Activated T-cell treated with anti-CD3 and anti-CD28 coated beads for 4 hours (primary cell): ENCODE data around the gene FRMD4B.

Source experiments
- DNase-seq: peaks from one replicate; pipeline ENCODE4 v3.0.0-alpha.2; 2020

FRMD4B gene

GRCh38 chr3:69321301-69322157 lies 64.4 kb downstream of the FRMD4B start:
- DNase-seq: no peak

DNA sequence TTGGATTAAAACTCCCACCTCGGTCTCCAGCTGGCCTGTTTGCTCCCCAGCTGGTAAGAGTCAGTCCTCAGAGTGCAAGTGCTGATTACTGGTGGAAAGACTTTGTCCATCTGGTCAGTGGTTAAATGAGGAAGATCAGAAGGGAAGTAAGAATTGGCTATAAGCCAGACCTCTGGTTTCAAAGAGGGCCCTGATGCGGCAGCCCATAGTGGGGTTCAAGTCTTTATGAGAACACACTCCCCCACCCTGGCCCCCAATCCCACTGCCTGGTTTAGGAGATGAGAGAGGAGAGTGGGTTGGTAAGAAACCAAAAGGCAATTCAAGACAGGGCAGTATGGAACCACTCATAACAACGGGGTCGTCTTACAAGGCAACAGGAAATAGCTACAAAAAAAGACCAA lies 65.0 kb downstream of the FRMD4B start:
- no peak for DNase-seq

DNA sequence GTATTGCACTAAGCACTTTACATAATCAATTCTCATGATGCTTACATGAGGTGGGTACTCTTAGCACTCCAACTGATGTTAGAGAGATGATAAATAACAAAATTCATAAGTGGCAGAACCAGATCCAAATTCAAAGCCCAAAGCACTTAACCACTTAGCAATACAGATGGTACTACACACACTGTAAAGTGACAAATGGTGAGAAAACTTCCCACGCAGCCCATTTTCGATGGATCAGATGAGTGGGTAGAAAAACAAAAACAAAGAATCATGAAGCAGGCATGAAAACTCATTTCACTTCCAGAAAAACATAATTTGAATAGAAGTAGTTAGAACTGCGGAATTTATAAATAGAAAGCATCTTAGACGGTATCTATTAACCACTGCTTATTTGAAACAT lies 66.2 kb downstream of the FRMD4B start:
- no peak for DNase-seq

DNA sequence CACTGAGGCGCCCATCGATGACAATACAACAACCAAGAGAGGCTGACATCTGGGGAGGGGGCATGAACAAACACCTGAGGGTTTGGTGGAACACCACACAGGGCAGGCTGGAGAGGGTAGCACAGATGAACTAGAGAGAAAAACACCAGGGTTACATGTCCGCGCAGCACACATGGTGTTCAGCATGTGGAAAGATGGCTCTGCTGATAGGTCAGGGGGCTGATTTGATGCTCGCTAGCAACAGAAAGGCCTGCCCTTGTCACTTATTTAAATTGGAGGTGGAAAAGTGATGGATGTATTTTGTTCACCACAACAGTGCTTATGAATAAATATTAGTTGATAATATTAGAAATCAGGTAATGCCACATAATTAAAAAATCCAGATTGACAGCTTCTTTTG lies 67.5 kb downstream of the FRMD4B start:
- no peak for DNase-seq

- DNase-seq: no peak
Observed at GRCh38 chr3:69313251-69313650, 72.6 kb downstream of the FRMD4B start.

DNA sequence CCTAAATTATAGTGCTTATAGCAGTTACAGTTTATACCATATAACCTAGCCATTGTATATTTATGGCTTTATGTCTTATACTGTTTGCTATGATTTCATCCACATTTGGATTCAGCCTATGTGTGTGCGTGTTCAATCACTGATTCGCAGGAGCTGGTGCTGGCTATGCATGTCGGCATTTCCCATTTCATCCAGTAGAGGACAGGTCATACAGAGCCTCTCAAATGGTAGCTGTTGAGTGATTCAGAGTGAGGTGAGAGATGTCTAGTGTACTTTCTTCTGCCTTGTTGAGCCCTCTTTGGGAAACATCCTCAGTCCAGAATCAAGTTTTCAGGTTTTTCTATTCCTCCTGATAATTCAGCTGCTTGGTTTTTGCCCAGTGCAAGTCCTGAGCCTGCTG lies 76.1 kb downstream of the FRMD4B start:
- DNase-seq: no peak

- peak; percentile 54 for DNase-seq
Observed at GRCh38 chr3:69306239-69307185, 79.4 kb downstream of the FRMD4B start.

DNA sequence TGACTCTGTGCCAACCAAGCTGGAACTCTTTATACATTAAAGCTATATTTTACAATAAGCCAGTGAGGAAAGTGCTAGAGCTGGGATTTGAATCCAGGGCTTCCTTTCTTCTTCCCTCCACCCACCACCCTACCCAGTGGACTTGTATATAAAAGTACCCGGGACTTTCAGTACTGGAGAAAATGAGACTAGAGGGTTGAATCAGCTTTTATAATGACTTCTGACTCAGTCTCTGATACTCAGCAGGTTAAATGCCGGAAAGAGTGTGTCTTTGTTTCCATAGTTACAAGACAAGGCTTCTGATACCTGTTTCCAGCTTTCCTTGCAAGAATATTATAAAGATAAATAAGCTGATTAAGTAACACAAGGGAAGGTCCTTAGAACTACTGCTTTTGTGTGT lies 80.9 kb downstream of the FRMD4B start:
- DNase-seq: no peak

DNA sequence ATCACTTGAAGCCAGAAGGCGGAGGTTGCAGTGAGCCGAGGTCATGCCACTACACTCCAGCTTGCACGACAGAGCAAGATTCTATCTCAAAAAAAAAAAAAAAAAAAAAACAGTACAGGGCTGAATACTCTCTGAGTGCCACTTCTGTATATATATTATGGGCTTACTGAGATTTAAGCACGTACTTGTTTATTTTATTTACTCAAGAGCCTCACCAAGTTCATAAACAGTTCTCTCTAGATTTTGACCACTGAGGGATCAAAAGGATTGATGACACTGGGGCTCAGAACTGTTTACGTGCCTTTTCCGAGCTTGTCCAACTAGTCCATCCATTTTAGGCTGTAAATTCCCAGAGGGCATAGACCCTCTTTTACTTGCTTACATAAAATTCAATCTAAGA lies 81.5 kb downstream of the FRMD4B start:
- no peak for DNase-seq

- DNase-seq: no peak
Observed at GRCh38 chr3:69300296-69300695, 85.6 kb downstream of the FRMD4B start.

DNA sequence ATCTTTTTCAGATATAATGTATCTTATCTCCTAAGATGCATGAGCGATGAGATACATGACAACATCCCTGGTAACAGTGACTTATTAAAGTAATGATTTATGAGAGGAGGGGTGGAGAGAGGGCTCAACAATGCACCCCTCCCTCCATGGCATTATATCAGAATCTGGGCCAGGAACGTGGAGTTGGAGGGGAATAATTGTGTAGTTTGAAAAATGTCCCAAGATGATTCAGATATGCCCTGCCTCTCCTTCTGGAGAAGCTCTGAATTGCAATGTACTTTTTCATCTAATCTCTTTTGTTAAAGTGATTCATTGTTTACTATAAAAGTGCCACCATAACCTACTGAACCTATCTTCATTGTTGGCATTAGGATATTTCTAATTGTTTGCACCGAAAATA lies 86.5 kb downstream of the FRMD4B start:
- DNase-seq: no peak

GRCh38 chr3:69297501-69297900 lies 88.4 kb downstream of the FRMD4B start:
- no peak for DNase-seq

GRCh38 chr3:69296995-69297394 lies 88.9 kb downstream of the FRMD4B start:
- DNase-seq: no peak

GRCh38 chr3:69294014-69294766 lies 91.7 kb downstream of the FRMD4B start:
- no peak for DNase-seq

DNA sequence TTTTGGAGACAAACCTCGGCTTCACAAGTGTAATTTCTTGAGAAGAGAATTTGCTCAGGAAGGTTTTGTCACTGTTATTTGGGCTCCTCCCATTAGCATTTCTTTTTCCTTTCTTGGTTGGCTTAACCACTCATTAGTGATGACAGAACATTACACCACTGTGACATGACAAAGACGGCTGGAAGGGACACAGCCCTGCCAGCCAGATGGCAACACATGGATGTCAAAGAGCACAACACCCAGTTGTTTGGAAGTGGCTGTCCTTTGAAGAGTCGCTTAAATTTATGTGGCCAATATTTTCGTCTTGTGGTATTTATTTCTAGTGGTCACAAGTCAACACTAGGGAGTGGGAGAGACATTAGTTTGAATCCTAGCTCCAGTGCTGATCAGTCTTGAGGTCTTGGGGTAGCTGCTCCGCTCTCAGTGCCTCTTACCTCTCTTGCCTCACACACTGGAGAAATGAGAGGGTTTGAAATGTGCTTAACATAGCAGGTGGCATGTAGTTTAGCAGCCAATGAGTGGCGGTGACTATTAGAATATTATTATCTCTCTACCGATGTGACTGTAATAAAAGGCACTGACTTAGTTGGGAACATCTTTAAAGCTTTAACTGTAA lies 92.8 kb downstream of the FRMD4B start:
- DNase-seq: no peak

- no peak for DNase-seq
Observed at GRCh38 chr3:69292185-69292584, 93.7 kb downstream of the FRMD4B start.

DNA sequence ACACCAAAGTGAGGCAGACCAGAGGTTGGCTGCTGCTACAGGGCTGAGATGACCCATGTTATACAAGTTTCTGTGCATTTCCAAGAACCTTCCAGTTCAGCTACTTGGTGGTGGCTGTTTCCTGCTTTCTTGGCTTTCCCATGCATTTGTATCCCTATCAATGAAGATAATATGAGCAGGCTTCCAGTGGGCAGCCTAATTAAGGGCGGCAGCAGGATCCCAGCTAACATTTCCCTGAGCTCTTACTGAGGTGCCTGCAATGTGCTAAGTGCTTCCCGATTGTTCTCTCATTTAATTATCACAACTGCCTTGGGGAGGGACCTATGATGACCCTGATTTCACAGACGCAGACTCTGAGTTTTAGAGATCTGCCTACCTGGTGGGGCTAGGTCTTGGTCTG lies 95.5 kb downstream of the FRMD4B start:
- no peak for DNase-seq

- no peak for DNase-seq
Observed at GRCh38 chr3:69290006-69290405, 95.9 kb downstream of the FRMD4B start.

- DNase-seq: no peak
Observed at GRCh38 chr3:69288161-69288895, 97.6 kb downstream of the FRMD4B start.

DNA sequence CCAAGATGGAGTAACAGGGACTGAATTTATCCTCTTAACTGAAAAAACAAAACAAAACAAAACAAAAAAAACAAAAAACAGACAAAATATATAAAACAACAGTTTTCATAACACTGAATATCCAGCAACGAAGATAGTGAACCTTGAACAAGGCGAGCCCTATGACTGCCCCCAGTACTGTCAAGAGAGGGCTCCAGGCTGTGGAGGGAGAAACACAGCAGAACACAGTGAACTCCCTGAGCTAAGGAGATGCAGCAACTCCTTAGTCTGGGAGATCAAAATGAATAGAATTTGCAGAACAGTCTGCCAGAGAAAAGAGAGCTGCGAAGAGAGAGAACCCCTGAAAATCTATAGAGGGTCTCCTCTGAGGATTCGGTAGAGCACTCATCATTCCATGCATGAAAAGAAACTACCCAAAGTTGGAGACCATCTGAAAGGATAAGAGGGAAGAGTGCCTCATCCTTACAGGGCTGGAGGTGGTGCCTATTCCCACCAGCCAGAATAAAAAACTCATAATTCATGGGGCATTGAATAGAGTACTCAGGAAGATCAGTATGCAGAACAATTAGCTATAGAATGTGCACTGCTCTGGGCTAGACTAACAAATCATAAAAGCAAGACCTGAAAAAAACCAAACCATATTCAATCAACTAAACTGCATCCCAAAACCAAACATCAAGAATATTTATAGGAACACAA lies 101.8 kb downstream of the FRMD4B start:
- no peak for DNase-seq

DNA sequence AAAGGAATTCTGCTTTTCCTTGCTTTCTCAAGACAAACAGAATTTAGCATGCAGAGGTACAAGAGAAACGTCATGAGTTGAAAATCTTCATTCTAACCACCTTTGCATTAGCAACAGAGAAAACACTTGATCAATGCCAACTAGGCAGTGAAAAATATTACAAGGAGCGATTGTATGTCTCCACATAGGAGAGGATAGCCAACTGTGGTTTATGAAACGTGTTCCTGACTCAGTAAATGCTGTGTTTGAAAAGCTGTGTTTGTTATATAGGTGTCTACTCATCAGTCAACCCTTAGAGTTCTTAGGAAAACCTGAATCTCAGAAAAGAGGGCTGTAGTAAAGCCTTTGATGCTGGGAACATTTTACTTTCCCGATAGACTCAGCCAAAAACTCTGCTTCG lies 102.4 kb downstream of the FRMD4B start:
- DNase-seq: no peak
